Measurements from ENCODE around the gene MAGI2.

The MAGI2 gene

DNA sequence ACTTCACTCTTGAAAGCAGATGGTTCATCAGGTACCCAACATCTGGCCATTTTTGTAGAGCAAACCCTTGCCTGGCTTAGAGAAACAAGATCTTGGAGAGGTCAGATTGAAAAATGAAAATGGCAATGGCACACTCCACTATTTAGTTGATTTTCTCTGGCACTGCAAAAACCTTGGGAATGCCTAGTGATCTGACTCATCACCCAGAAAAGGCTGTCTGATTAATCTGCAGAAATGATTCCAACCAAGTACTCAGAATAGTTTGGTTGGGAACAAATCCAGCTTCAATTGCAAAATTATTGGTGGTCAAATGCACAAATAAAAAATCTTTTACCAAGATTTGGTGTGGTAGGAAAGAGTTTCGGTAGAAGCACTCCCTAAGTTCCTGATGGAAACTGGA lies 1303.7 kb downstream of the MAGI2 start:
- Mint-ChIP-seq H3K27ac (no peak overlapping the region), H3K4me3 (no peak overlapping the region), H3K4me1 (no peaks in the 10 kb centered on the region), H3K9me3 (no peaks in the 10 kb centered on the region), H3K27me3 (peaks cover 5% of the 10 kb centered on the region), H3K36me3 (no peaks in the 10 kb centered on the region)

DNA sequence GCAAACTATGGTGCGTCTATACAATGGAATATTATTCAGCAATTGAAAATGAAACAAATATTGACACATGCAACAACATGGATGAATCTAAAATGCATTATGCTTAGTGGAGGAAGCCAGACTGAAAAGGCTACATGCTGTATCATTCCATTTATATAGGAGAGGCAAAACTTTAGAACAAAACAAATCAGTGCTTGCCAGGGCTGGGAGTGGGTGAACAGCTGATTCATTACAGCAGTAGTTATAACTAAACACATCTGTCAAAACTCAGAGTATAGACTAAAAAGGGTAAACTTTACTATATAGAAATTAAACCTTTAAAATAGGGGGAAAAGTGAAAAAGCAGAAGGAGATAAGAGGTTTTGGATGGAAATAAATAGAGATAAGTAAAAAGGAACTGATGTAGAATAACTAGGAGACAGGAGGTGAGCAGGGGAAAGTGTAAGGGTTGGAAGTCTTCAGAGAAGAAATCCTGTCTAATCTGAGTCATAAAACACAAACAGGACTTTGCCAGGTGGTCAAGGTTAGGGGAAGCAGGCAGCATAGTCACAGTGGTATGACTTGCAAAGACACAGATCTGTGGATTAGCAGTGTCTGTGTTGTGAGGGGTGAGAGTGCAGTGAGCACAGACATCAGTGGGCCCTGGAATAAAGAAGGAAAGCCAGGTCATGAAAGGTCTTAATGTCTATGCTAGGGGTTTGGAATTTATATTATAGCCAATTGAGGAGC lies 1305.1 kb downstream of the MAGI2 start:
- H3K36me3 Mint-ChIP-seq = no peaks in the 10 kb centered on the region
- H3K27me3 Mint-ChIP-seq = peaks cover 4% of the 10 kb centered on the region
- H3K4me3 Mint-ChIP-seq = no peak overlapping the region
- no peaks in the 10 kb centered on the region for H3K9me3 Mint-ChIP-seq
- no peak overlapping the region for H3K27ac Mint-ChIP-seq
- no peaks in the 10 kb centered on the region for H3K4me1 Mint-ChIP-seq

DNA sequence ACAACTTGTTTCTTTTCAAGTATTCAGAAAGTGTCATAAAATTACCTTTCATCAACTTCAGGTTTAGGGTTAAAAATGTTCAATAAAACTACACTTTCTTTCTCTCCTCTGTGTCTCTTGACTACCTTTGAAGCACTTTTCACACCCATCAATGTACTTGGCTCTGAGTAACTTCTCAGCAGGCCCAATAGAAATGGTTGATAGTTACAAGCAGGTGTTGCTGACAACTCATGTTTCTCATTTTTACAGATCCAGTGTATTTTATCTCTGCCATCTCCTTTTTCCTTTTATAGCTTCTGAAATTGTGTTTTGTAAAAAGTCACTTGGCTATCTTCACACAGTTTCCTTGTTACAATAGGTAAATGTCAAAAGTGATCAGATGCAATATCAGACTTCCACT lies 1306.9 kb downstream of the MAGI2 start:
- Mint-ChIP-seq H3K27me3 (peaks cover 4% of the 10 kb centered on the region), H3K27ac (no peak overlapping the region), H3K9me3 (no peaks in the 10 kb centered on the region), H3K36me3 (no peaks in the 10 kb centered on the region), H3K4me1 (no peaks in the 10 kb centered on the region), H3K4me3 (no peak overlapping the region)

DNA sequence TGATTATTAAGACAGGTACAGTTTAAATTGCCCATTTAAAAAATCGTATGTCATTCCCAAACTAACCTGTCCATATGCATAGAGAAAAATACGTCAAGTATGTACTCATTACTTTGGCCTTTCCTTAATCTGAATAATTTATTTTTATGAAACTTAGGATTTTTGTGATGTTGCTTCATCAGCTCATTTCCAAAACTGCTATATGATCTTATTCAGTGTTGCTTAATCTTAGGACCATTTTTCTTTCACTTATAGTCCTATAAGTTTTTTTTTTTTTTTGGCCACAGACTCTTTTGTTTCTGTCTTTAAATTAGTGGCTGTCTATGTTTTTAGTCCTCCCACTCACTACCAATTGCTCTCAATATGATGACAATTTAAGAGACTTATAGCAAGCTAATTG lies 1309.8 kb downstream of the MAGI2 start:
- Mint-ChIP-seq H3K9me3 (no peaks in the 10 kb centered on the region), H3K4me3 (no peak overlapping the region), H3K4me1 (no peaks in the 10 kb centered on the region), H3K36me3 (no peaks in the 10 kb centered on the region), H3K27me3 (peaks cover 4% of the 10 kb centered on the region), H3K27ac (no peak overlapping the region)

DNA sequence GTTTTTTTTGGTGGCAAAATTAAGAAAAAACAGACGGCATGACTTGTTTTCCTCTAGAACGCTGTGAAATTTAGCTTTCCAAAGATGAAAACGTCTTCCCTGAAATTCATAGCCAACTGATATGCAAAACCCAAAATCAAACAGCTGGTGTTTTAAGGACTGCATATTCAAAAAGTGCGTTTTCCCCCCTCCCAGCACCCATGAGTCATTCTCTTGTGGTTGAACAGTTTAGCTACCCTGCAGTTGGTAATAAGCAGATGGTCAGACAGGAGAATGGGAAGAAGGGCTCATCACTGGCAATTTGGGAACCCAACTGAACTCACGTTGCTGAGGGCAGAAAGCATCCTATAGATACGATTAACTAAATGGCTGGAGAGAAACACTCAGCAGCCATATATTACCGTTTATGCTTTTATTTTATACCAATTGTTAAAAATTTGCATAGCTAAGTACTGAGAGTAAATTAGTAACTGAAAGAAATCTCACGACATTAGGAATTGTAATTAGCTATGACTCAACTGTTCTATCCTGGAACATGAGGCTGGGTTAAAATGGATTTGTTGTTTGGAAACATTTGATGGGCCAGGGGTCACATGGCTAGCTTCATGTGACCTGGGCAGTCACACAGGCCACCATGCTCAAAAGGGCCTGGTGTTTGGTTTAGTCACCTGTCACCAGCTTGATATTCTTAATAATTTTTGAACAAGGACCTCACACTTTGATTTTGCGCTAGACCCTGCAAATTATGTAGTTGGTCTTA lies 1311.8 kb downstream of the MAGI2 start:
- Mint-ChIP-seq H3K27me3 (peaks cover 1% of the 10 kb centered on the region), H3K36me3 (no peaks in the 10 kb centered on the region), H3K4me3 (no peak overlapping the region), H3K4me1 (no peaks in the 10 kb centered on the region), H3K9me3 (no peaks in the 10 kb centered on the region), H3K27ac (no peak overlapping the region)

DNA sequence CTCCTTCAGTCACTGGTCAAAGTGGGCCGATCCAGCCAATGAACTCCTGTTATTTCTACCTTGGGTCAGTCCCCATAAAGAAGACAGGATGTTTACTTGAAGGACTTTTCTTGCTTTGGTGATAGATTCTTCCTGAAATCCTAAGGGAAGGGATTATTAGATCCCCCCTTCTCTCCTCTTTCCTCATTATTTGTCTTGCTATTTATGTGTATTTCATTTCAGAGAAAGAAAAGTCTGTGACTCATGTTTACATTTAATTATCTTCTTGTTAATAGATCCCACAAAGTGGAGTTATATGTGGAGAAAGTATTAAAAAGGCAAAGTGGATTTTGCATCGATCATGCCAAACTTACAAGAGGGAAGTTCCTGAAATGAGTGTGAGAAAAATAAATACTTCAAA lies 1313.4 kb downstream of the MAGI2 start:
- Mint-ChIP-seq H3K27ac (no peak overlapping the region), H3K4me3 (no peak overlapping the region), H3K4me1 (no peaks in the 10 kb centered on the region), H3K27me3 (no peaks in the 10 kb centered on the region), H3K36me3 (no peaks in the 10 kb centered on the region), H3K9me3 (no peaks in the 10 kb centered on the region)

DNA sequence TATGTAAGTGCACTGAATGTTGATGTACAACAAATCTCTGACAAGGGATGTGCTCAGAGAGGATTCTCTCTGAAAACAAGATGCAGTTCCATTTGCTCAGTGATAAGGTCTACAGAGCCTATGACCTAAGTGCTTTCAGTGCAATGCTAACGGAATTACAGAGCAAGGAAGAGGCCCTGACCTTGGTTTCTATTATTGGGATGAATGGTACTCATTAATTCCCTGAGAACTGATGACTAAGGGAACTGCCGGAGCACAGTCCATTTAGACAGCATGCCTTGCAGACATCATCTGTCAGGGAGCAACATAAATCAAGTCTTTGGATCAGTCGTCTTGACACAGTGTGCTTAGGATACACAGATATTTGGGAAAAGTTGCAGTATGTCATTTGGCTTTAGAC lies 1314.1 kb downstream of the MAGI2 start:
- Mint-ChIP-seq H3K9me3 (no peaks in the 10 kb centered on the region), H3K36me3 (no peaks in the 10 kb centered on the region), H3K27me3 (no peaks in the 10 kb centered on the region), H3K27ac (no peak overlapping the region), H3K4me3 (no peak overlapping the region), H3K4me1 (no peaks in the 10 kb centered on the region)

DNA sequence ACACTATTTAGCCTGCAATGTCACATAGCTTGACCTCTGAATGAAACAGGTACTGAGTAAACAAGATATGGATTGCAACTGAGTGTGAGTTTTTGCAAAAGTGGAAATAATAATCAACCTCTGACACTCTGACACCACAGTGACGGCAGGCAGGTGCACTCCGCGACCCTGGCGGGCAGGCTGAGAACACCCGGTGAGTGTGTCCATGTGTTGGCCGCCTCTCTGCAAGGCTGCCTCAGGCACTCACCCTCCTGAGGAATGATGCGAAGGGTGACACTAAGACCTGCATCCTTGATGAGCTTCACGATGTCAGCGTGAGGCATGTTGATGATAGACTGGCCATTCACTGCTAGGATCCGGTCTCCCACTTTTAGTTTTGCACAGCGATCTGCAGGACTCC lies 1318.7 kb downstream of the MAGI2 start:
- no peaks in the 10 kb centered on the region for H3K36me3 Mint-ChIP-seq
- H3K27ac Mint-ChIP-seq = no peak overlapping the region
- H3K4me3 Mint-ChIP-seq = no peak overlapping the region
- H3K27me3 Mint-ChIP-seq = peaks cover 4% of the 10 kb centered on the region
- H3K9me3 Mint-ChIP-seq = no peaks in the 10 kb centered on the region
- no peaks in the 10 kb centered on the region for H3K4me1 Mint-ChIP-seq

DNA sequence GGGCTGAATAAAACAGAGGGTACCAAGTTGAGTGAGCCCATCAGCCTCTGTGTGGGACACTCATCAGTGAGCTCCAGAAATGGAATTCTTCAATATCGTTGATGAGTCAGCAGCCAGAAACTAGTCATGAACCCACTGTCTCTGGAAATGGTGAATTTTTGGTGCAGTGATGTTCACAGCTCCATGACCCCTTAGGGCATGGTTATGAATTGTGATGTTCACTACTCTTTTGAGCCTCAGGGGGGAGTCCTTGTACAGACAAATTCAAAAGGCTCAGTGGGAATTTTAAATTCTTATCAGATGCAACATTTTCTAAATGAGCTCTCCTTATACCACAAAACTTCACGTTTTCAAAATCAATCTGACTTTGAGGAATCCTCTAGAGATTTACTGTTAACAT lies 1319.2 kb downstream of the MAGI2 start:
- Mint-ChIP-seq H3K4me3 (no peak overlapping the region), H3K4me1 (no peaks in the 10 kb centered on the region), H3K27ac (no peak overlapping the region), H3K36me3 (no peaks in the 10 kb centered on the region), H3K27me3 (peaks cover 4% of the 10 kb centered on the region), H3K9me3 (no peaks in the 10 kb centered on the region)

DNA sequence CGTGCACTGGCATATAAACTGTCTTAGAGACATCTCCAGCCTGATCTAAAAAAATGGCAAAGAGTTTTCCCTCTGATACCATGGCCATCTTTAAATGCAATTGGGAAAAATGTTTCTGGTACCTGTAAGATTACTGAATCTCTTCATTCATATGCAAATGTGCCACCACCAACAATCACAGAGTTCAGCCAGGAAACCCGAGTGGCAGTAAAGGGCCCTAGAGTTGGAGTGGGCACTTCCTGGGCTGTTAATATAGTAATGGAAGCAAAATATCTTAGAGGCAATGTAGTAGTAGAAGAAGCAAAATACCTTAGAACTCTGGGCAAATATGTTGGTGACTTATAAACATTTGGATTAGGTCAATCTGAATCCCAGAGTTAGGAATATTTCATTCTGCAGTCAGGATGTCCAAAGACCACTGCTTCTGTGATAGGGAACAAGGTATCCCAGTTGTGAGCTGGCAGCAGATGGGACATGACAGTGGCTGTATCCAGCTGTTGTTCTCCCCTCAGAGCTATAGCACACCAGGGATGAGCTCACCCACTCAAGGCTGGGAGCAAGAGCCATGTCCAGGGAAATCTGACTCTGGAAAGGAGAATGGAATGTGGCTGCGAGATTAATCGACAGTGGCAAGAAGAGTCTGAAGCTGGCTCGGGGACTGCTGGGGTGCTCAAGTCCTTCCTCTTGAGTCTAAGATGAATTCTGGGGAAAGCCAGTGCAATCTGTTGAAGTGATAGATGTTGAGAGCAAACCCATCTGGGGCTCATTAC lies 1322.8 kb downstream of the MAGI2 start:
- no peak overlapping the region for H3K27ac Mint-ChIP-seq

DNA sequence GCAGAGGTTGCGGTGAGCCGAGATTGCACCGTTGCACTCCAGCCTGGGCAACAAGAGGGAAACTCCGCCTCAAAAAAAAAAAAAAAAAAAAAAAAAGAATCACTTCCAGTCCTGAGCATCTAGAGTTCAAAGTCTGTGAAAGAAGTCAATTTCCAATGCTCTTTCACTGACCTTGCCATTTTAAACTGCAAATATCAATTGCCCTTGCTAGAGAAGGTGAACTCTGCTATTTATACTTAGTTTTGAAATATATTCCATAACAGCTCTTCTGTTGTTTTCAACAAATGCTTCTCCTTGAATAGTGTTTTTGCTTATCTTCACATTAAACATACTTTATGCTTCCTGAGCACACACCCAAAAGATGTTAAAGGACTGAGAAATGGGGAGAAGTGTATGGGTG lies 1323.6 kb downstream of the MAGI2 start:
- no peaks in the 10 kb centered on the region for H3K9me3 Mint-ChIP-seq
- H3K27me3 Mint-ChIP-seq = peaks cover 7% of the 10 kb centered on the region
- no peaks in the 10 kb centered on the region for H3K4me1 Mint-ChIP-seq
- no peak overlapping the region for H3K4me3 Mint-ChIP-seq
- H3K36me3 Mint-ChIP-seq = no peaks in the 10 kb centered on the region
- no peak overlapping the region for H3K27ac Mint-ChIP-seq

More for the DNA sequence above, 1322.8 kb downstream of the MAGI2 start:
- Mint-ChIP-seq H3K36me3 (no peaks in the 10 kb centered on the region), H3K4me3 (no peak overlapping the region), H3K9me3 (no peaks in the 10 kb centered on the region), H3K27me3 (peaks cover 7% of the 10 kb centered on the region), H3K4me1 (no peaks in the 10 kb centered on the region)

DNA sequence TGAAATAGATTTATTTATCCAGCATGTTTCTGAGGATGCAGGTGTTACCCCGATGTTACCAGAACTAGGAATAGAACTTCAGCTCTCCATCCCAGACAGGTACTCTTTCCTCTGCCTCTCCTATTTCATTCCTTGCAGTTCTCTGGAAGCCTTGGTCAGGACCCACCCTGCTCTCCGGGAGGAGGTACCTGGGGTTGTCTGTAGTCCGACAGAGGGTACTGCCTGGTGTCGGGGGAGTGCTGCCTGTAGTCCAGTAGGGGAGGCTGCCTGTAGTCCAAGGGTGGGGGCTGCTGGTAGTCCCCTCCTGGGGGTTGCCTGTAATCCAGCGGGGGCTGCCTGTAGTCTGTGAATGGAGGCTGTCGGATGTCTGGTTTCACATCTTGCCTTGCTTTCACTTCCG lies 1326.5 kb downstream of the MAGI2 start:
- Mint-ChIP-seq H3K27me3 (peaks cover 7% of the 10 kb centered on the region), H3K27ac (no peak overlapping the region), H3K36me3 (no peaks in the 10 kb centered on the region), H3K4me3 (no peak overlapping the region), H3K9me3 (no peaks in the 10 kb centered on the region), H3K4me1 (no peaks in the 10 kb centered on the region)

DNA sequence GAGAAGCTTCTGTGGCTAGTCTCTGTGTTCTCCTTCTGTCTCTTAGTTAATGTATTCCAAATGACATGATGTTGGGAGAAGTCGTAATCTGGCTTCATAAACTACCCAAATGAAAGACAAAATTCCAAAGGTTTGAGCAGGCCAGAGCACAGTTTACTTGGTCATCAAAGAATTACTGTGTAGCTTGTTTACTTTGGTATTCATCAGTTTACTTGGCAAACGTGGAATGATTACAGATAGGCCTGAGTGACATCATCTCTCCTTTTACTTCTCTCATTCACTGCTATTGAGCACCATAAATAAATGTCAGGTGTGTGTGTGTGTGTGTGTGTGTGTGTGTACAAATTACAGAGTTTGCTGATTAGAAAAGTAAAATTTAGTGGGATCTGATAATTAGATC lies 1327.6 kb downstream of the MAGI2 start:
- H3K9me3 Mint-ChIP-seq = no peaks in the 10 kb centered on the region
- H3K36me3 Mint-ChIP-seq = no peaks in the 10 kb centered on the region
- H3K27ac Mint-ChIP-seq = no peak overlapping the region
- peaks cover 6% of the 10 kb centered on the region for H3K27me3 Mint-ChIP-seq
- no peak overlapping the region for H3K4me3 Mint-ChIP-seq
- H3K4me1 Mint-ChIP-seq = no peaks in the 10 kb centered on the region

DNA sequence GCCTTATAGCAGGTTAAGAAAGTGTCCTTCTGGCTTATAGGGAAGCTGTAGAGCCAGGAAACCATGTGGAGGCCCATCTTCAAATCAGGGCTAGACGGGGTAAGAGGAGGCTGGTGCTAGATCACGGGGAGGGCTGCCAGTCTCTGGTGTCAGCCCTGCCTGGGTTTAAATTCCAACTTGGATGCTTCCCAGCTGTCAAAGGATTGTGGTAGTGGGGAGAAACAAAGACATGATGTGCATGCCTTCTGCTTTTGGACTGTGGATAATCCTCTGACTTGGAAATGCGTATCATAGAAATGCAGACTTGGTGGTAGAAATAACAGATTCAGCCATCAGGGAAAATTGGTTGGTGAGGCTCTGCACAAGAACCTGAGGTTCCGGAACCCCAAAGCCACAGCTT lies 1329.3 kb downstream of the MAGI2 start:
- Mint-ChIP-seq H3K36me3 (no peaks in the 10 kb centered on the region), H3K9me3 (no peaks in the 10 kb centered on the region), H3K27me3 (peaks cover 4% of the 10 kb centered on the region), H3K4me3 (no peak overlapping the region), H3K27ac (no peak overlapping the region), H3K4me1 (no peaks in the 10 kb centered on the region)

DNA sequence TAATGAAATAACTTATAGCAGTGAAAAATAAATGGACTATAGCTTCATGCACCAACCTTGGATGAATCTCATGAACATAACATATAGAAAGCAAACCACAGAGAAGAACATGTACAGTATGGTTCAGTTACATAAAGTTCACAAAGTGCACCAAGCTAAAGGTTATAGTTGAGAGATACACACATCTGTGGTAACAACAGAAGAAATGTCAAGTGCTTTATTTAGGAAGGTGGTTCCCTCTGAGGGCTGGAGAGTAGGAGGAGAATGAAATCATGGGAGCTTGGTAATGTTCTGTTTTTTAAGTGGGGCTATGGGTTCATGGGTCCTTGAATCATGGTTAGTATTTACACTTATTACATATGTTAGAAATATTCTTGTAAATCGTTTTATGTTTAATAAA lies 1331.6 kb downstream of the MAGI2 start:
- H3K27ac Mint-ChIP-seq = no peak overlapping the region
- no peaks in the 10 kb centered on the region for H3K9me3 Mint-ChIP-seq
- no peaks in the 10 kb centered on the region for H3K36me3 Mint-ChIP-seq
- no peak overlapping the region for H3K4me3 Mint-ChIP-seq
- no peaks in the 10 kb centered on the region for H3K4me1 Mint-ChIP-seq
- peaks cover 5% of the 10 kb centered on the region for H3K27me3 Mint-ChIP-seq

DNA sequence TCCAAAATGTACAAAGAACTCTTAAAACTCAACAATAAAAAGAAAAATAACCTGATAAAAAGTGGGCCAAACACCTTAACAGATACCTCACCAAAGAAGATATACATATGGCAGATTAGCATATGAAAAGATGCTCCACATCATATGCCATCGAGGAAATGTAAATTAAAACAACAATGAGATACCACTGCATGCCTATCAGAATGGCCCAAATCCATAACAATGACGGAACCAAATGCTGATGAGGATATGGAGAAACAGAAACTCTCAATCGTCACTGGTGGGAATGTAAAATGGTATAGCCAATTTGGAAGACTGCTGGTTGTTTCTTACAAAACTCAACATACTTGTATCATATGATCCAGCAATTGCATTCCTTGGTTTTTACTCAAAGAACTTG lies 1335.0 kb downstream of the MAGI2 start:
- Mint-ChIP-seq H3K27me3 (peaks cover 25% of the 10 kb centered on the region), H3K4me1 (no peaks in the 10 kb centered on the region), H3K36me3 (no peaks in the 10 kb centered on the region), H3K9me3 (no peaks in the 10 kb centered on the region), H3K4me3 (no peak overlapping the region), H3K27ac (no peak overlapping the region)

Data from activated naive CD4-positive, alpha-beta T cell treated with anti-CD3 and anti-CD28 coated beads, Interleukin-2, amount 50 U/mL, for 24 hours (primary cell).